Tibial nerve (tissue), 4 donors: Measurements from ENCODE around the gene MISP.

Source experiments
- CTCF ChIP-seq, 5 experiments: fragments of 200-600 bp in 3 of 5; fragments of 450-650 bp in 2 of 5; sonication (generic) in 3 of 5; IDR thresholded peaks; one replicate each; pipeline ENCODE4 v1.5.1; 2016 to 2019; ENCODE audit warnings: antibody characterized with exemption in 5 of 5, mild to moderate bottlenecking in 3 of 5, moderate library complexity in 2 of 5
- EP300 ChIP-seq, 2 donors: sonication (generic); formaldehyde crosslinking; IDR thresholded peaks; one replicate each; pipeline ENCODE4 v1.6.1; 2017; ENCODE audit warnings: antibody characterized with exemption in 2 of 2, mild to moderate bottlenecking in 1 of 2

GRCh38 chr19:749811-750210, 1.1 kb upstream of the MISP start:
- no peak for TF ChIP-seq CTCF (IDR thresholded peaks at IDR 0.05)
- no peak for TF ChIP-seq EP300 (IDR thresholded peaks at IDR 0.05)
